GM12878 (cell line): ENCODE results near the gene PRKCZ. TPM values are rescaled to one million over a fixed set of nuclear protein-coding genes. Genes with fewer than 3 reads are reported as not detected.

Experiments used
- ATAC-seq: fragments of 200-7000 bp; cut with Tn5 transposase; 3 replicates; pipeline ENCODE4 v1.9.1; 2020; ENCODE audit warnings: mild to moderate bottlenecking, moderate library complexity
- BruUV-seq: library from RNA; stranded (reverse); fragments of 400-500 nt; replicated peaks from 2 replicates; lab custom pipeline; 2021; lab: Mats Ljungman, UMichigan
- CTCF ChIA-PET: fragments of 300-600 bp; sonication (Branson Sonifier 250); formaldehyde crosslinking; extraction: SDS; loops from one replicate; lab custom pipeline; 2021; ENCODE audit warnings: inconsistent platforms; lab: Yijun Ruan, JAX
- POLR2A ChIA-PET: fragments of 350-600 bp; formaldehyde crosslinking; extraction: SDS; loops from one replicate; lab custom pipeline; 2021; ENCODE audit warnings: inconsistent platforms; lab: Charles Lee
- RAD21 ChIA-PET: fragments of 300-600 bp; sonication (Branson Sonifier 250); formaldehyde crosslinking; loops from one replicate; lab custom pipeline; 2023; ENCODE audit warnings: antibody characterized with exemption; ENCODE audit not compliant: unreplicated experiment; lab: Charles Lee
- SMC1A ChIA-PET: fragments of 300-600 bp; sonication (Branson Sonifier 250); formaldehyde crosslinking; loops from one replicate; lab custom pipeline; 2023; ENCODE audit not compliant: unreplicated experiment, uncharacterized antibody; lab: Charles Lee
- DNase-seq: peaks from one replicate; pipeline ENCODE4 v3.0.0-alpha.2; 2011; ENCODE audit warnings: low read depth, low spot score
- FAIRE-seq: peaks from 3 replicates; lab custom pipeline; 2011; peaks lifted over from hg19 to GRCh38; lab: Jason Lieb, UNC
- H2AFZ ChIP-seq: 2 replicates; pipeline ENCODE4 v1.6.0; 2011; ENCODE audit warnings: low read depth, low read length, control low read depth; ENCODE audit not compliant: control insufficient read depth
- H3K27ac ChIP-seq: 2 replicates; pipeline ENCODE4 v1.5.1; 2011; ENCODE audit warnings: control low read depth; ENCODE audit not compliant: control insufficient read depth, insufficient read depth
- H3K27me3 ChIP-seq, 2 experiments: replicated peaks in 1 of 2; 2 replicates each; pipeline versions ENCODE4 v1.6.0 to v1.6.1; 2011; ENCODE audit warnings: low read length in 1 of 2; ENCODE audit not compliant: control insufficient read depth in 2 of 2, insufficient read depth in 2 of 2
- H3K36me3 ChIP-seq, 2 experiments: 2 replicates each; pipeline ENCODE4 v1.5.1; 2011; ENCODE audit warnings: low read length in 1 of 2; ENCODE audit not compliant: control insufficient read depth in 2 of 2, insufficient read depth in 2 of 2
- H3K4me1 ChIP-seq: 2 replicates; pipeline ENCODE4 v1.6.1; 2011; ENCODE audit warnings: mild to moderate bottlenecking, low read length, moderate library complexity, mixed read lengths; ENCODE audit not compliant: control insufficient read depth, insufficient read depth
- H3K4me2 ChIP-seq: 2 replicates; pipeline ENCODE4 v1.6.0; 2011; ENCODE audit warnings: control low read depth; ENCODE audit not compliant: control insufficient read depth, insufficient read depth
- H3K4me3 ChIP-seq: fragments of 200-600 bp; sonication (generic); 2 replicates; pipeline ENCODE4 v1.5.1; 2016
- H3K79me2 ChIP-seq: 2 replicates; pipeline ENCODE4 v1.6.0; 2011; ENCODE audit warnings: low read length; ENCODE audit not compliant: control insufficient read depth, insufficient read depth
- H3K9ac ChIP-seq: 2 replicates; pipeline ENCODE4 v1.8.0; 2011; ENCODE audit warnings: low read length, control low read depth, mixed read lengths; ENCODE audit not compliant: control insufficient read depth, insufficient read depth
- H3K9me3 ChIP-seq: replicated peaks from 3 replicates; pipeline ENCODE4 v1.5.1; 2011; ENCODE audit warnings: mild to moderate bottlenecking, low read length; ENCODE audit not compliant: control insufficient read depth, insufficient read depth
- H4K20me1 ChIP-seq: 2 replicates; pipeline ENCODE4 v1.6.0; 2011; ENCODE audit not compliant: control insufficient read depth, insufficient read depth
- BCL11A ChIP-seq: IDR thresholded peaks from 2 replicates; pipeline ENCODE4 v1.6.1; 2011; ENCODE audit warnings: low read depth, low read length
- CBX5 ChIP-seq: sonication (generic); IDR thresholded peaks from 2 replicates; pipeline ENCODE4 v1.6.1; 2016; ENCODE audit warnings: low read depth, moderate library complexity, mild to moderate bottlenecking, inconsistent platforms
- FOS ChIP-seq: IDR thresholded peaks from 3 replicates; pipeline ENCODE4 v1.6.1; 2011; ENCODE audit warnings: borderline replicate concordance; ENCODE audit not compliant: insufficient read length; ENCODE audit errors: extremely low read depth
- HDGF ChIP-seq: fragments of 450-650 bp; IDR thresholded peaks from 2 replicates; pipeline ENCODE4 v1.6.1; 2016; ENCODE audit warnings: antibody characterized with exemption
- JUNB ChIP-seq: IDR thresholded peaks from 2 replicates; pipeline ENCODE4 v1.6.1; 2016; ENCODE audit warnings: antibody characterized with exemption, mild to moderate bottlenecking
- POLR2AphosphoS5 ChIP-seq: IDR thresholded peaks from 2 replicates; pipeline ENCODE4 v1.6.1; 2011; ENCODE audit warnings: mild to moderate bottlenecking, low read length, inconsistent platforms
- SUZ12 ChIP-seq: fragments of 200-600 bp; sonication (generic); IDR thresholded peaks from one replicate; pipeline ENCODE4 v1.6.1; 2018; ENCODE audit warnings: antibody characterized with exemption, mild to moderate bottlenecking; ENCODE audit not compliant: unreplicated experiment
- WGBS: methylation state at CpG from one replicate; pipeline ENCODE4 v1.1.6; 2016; ENCODE audit warnings: low lambda C conversion rate; ENCODE audit not compliant: insufficient replicate concordance, insufficient coverage; ENCODE audit errors: missing lambda C conversion rate; 5-methylcytosine and 5-hydroxymethylcytosine counted together
- in situ Hi-C: fragments of 300-500 bp; cut with MboI; formaldehyde crosslinking; loops from 9 replicates; pipeline ENCODE4 v1.14.3; 2018; ENCODE audit warnings: mixed read lengths
- intact Hi-C: fragments of 100-400 bp; cut with micrococcal nuclease; formaldehyde crosslinking; loops from one replicate; pipeline ENCODE4 v1.14.2; 2022; ENCODE audit not compliant: unreplicated experiment
- polyA plus RNA-seq, 11 experiments: library from polyadenylated mRNA; depleted of rRNA in 4 of 11; unstranded in 6 of 11; stranded (reverse) in 5 of 11; fragments of >200 nt; fragmentation: Nextera tagmentation in 4 of 11; fragmentation: Illumina TruSeq in 1 of 11; extraction: Ambion mirVana in 4 of 11; extraction: Trizol in 1 of 11; gene quantifications; 1 replicate in 1 of 11; 2 replicates in 10 of 11; pipeline versions ENCODE4 v1.2.1 to v1.2.3, GENCODE V29; 2011 to 2016; ENCODE audit warnings: inconsistent platforms in 2 of 11, missing spikeins in 2 of 11, low read depth in 1 of 11
- total RNA-seq, 4 experiments: library from RNA; depleted of rRNA in 3 of 4; stranded (reverse); fragments of >200 nt in 3 of 4; fragmentation: Illumina TruSeq in 1 of 4; extraction: Trizol in 1 of 4; gene quantifications; 2 replicates each; pipeline versions ENCODE4 v1.2.1 to v1.2.3, GENCODE V29; 2013 to 2021
- TF ChIP-seq, protein P1 (sequence below): fragments of 450-650 bp; IDR thresholded peaks from 2 replicates; pipeline ENCODE4 v1.6.1; 2016; ENCODE audit warnings: mild to moderate bottlenecking
- TF ChIP-seq, protein P2 (sequence below): IDR thresholded peaks from 2 replicates; pipeline ENCODE4 v1.6.1; 2012; ENCODE audit warnings: improper control_type of control experiment, low read depth, low read length; ENCODE audit not compliant: insufficient replicate concordance
- TF ChIP-seq, protein P3 (sequence below): IDR thresholded peaks from 2 replicates; pipeline ENCODE4 v1.6.1; 2011; ENCODE audit warnings: low read depth, mild to moderate bottlenecking, low read length, moderate library complexity, borderline replicate concordance; ENCODE audit errors: extremely low read depth
- TF ChIP-seq, protein P4 (sequence below): fragments of 150-350 bp; IDR thresholded peaks from 2 replicates; pipeline ENCODE4 v1.6.1; 2016; ENCODE audit warnings: low read depth, low read length
- TF ChIP-seq, protein P5 (sequence below): fragments of 450-650 bp; conservative IDR thresholded peaks from 2 replicates; pipeline ENCODE4 v1.6.1; 2017; ENCODE audit warnings: mild to moderate bottlenecking, moderate library complexity

Gene PRKCZ
- total and polyA plus RNA-seq, 10 of the 15 experiments (the other 5 are each of a cell fraction or from before 2014, with no cell fraction given) = 0.05 to 1.9 (median 0.64) TPM; not detected in 1

DNA sequence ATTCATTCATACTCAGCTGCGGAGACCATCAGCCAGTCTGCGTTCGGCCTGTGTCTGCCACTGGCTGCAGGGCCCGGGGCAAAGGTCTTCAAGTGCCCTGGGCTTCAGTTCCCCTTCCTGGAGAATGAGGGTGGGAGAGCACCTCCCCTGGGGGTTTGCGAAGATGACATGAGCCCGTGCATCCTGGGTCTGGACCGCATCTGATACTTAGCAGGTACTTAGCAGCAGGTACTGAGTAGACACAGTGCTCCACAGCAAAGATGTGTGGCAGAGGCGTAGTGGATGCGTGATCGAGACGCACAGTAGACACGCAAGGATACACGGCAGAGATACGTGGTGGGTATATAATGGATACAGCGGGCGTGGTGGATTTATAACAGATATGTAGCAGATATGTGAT is 51.3 kb downstream of the PRKCZ start:
- Histone ChIP-seq H3K9me3 (peaks cover 3% of the 10 kb centered on the region; the same call in 1 of the 3 replicates), H3K36me3 (no peaks in the 10 kb centered on the region), H3K9ac (no peak overlapping the region), H3K27me3 (no peaks in the 10 kb centered on the region), H3K79me2 (no peaks in the 10 kb centered on the region), H3K4me1 (no peaks in the 10 kb centered on the region), H4K20me1 (no peaks in the 10 kb centered on the region), H3K4me3 (no peak overlapping the region), H3K4me2 (no peak overlapping the region), H3K27ac (no peak overlapping the region), H2AFZ (no peak overlapping the region)
- WGBS = 87% methylated on average over 16 of the region's 16 CpGs
- ATAC-seq = no peak
- RAD21 ChIA-PET = no interaction called here
- no peak for DNase-seq
- intact Hi-C loops = no loop called here
- POLR2A ChIA-PET = no interaction called here
- FAIRE-seq = no peak
- CTCF ChIA-PET = no interaction called here
- in situ Hi-C loops = no loop called here
- SMC1A ChIA-PET = no interaction called here
- no TSS peak for BruUV-seq
- TF ChIP-seq, protein P1, sequence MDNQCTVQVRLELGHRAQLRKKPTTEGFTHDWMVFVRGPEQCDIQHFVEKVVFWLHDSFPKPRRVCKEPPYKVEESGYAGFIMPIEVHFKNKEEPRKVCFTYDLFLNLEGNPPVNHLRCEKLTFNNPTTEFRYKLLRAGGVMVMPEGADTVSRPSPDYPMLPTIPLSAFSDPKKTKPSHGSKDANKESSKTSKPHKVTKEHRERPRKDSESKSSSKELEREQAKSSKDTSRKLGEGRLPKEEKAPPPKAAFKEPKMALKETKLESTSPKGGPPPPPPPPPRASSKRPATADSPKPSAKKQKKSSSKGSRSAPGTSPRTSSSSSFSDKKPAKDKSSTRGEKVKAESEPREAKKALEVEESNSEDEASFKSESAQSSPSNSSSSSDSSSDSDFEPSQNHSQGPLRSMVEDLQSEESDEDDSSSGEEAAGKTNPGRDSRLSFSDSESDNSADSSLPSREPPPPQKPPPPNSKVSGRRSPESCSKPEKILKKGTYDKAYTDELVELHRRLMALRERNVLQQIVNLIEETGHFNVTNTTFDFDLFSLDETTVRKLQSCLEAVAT = no peak
- TF ChIP-seq, protein P2, sequence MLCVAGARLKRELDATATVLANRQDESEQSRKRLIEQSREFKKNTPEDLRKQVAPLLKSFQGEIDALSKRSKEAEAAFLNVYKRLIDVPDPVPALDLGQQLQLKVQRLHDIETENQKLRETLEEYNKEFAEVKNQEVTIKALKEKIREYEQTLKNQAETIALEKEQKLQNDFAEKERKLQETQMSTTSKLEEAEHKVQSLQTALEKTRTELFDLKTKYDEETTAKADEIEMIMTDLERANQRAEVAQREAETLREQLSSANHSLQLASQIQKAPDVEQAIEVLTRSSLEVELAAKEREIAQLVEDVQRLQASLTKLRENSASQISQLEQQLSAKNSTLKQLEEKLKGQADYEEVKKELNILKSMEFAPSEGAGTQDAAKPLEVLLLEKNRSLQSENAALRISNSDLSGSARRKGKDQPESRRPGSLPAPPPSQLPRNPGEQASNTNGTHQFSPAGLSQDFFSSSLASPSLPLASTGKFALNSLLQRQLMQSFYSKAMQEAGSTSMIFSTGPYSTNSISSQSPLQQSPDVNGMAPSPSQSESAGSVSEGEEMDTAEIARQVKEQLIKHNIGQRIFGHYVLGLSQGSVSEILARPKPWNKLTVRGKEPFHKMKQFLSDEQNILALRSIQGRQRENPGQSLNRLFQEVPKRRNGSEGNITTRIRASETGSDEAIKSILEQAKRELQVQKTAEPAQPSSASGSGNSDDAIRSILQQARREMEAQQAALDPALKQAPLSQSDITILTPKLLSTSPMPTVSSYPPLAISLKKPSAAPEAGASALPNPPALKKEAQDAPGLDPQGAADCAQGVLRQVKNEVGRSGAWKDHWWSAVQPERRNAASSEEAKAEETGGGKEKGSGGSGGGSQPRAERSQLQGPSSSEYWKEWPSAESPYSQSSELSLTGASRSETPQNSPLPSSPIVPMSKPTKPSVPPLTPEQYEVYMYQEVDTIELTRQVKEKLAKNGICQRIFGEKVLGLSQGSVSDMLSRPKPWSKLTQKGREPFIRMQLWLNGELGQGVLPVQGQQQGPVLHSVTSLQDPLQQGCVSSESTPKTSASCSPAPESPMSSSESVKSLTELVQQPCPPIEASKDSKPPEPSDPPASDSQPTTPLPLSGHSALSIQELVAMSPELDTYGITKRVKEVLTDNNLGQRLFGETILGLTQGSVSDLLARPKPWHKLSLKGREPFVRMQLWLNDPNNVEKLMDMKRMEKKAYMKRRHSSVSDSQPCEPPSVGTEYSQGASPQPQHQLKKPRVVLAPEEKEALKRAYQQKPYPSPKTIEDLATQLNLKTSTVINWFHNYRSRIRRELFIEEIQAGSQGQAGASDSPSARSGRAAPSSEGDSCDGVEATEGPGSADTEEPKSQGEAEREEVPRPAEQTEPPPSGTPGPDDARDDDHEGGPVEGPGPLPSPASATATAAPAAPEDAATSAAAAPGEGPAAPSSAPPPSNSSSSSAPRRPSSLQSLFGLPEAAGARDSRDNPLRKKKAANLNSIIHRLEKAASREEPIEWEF = no peak
- no peak for TF ChIP-seq SUZ12
- TF ChIP-seq, protein P3, sequence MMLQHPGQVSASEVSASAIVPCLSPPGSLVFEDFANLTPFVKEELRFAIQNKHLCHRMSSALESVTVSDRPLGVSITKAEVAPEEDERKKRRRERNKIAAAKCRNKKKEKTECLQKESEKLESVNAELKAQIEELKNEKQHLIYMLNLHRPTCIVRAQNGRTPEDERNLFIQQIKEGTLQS = no peak
- TF ChIP-seq, protein P4, sequence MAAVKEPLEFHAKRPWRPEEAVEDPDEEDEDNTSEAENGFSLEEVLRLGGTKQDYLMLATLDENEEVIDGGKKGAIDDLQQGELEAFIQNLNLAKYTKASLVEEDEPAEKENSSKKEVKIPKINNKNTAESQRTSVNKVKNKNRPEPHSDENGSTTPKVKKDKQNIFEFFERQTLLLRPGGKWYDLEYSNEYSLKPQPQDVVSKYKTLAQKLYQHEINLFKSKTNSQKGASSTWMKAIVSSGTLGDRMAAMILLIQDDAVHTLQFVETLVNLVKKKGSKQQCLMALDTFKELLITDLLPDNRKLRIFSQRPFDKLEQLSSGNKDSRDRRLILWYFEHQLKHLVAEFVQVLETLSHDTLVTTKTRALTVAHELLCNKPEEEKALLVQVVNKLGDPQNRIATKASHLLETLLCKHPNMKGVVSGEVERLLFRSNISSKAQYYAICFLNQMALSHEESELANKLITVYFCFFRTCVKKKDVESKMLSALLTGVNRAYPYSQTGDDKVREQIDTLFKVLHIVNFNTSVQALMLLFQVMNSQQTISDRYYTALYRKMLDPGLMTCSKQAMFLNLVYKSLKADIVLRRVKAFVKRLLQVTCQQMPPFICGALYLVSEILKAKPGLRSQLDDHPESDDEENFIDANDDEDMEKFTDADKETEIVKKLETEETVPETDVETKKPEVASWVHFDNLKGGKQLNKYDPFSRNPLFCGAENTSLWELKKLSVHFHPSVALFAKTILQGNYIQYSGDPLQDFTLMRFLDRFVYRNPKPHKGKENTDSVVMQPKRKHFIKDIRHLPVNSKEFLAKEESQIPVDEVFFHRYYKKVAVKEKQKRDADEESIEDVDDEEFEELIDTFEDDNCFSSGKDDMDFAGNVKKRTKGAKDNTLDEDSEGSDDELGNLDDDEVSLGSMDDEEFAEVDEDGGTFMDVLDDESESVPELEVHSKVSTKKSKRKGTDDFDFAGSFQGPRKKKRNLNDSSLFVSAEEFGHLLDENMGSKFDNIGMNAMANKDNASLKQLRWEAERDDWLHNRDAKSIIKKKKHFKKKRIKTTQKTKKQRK = no peak
- no peak for TF ChIP-seq CBX5
- TF ChIP-seq HDGF = no peak
- TF ChIP-seq, protein P5, sequence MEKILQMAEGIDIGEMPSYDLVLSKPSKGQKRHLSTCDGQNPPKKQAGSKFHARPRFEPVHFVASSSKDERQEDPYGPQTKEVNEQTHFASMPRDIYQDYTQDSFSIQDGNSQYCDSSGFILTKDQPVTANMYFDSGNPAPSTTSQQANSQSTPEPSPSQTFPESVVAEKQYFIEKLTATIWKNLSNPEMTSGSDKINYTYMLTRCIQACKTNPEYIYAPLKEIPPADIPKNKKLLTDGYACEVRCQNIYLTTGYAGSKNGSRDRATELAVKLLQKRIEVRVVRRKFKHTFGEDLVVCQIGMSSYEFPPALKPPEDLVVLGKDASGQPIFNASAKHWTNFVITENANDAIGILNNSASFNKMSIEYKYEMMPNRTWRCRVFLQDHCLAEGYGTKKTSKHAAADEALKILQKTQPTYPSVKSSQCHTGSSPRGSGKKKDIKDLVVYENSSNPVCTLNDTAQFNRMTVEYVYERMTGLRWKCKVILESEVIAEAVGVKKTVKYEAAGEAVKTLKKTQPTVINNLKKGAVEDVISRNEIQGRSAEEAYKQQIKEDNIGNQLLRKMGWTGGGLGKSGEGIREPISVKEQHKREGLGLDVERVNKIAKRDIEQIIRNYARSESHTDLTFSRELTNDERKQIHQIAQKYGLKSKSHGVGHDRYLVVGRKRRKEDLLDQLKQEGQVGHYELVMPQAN = no peak
- no peak for TF ChIP-seq BCL11A
- no peak for TF ChIP-seq JUNB
- TF ChIP-seq FOS = no peak
- no peak for TF ChIP-seq POLR2AphosphoS5
